ENCODE results near the gene GRIK2.

Gene GRIK2

GRCh38 chr6:101700655-101701054 is 307.1 kb downstream of the GRIK2 start:
- no peaks in the 10 kb centered on the region for H3K36me3 ChIP-seq (ENCODE audit: control insufficient read depth, insufficient read depth, low read length)
- H3K27ac ChIP-seq (ENCODE audit: low read length), result no peak overlapping the region
- WGBS (ENCODE audit: insufficient coverage, insufficient read length), result no CpG with 5 or more reads among the region's 3 CpGs
- H3K9me3 ChIP-seq (ENCODE audit: control insufficient read depth, insufficient read depth, low read length), result no peaks in the 10 kb centered on the region
- H3K4me3 ChIP-seq (ENCODE audit: low read length), result no peak overlapping the region
- no peaks in the 10 kb centered on the region for H3K4me1 ChIP-seq (ENCODE audit: control insufficient read depth, insufficient read depth, low read length)
- DNase-seq (ENCODE audit: low read depth, low spot score), result no peak
- no peaks in the 10 kb centered on the region for H3K27me3 ChIP-seq (ENCODE audit: control insufficient read depth, insufficient read depth, low read length)

- Histone ChIP-seq H3K27me3 (ENCODE audit: control insufficient read depth, insufficient read depth, low read length) (no peaks in the 10 kb centered on the region), H3K4me3 (ENCODE audit: low read length) (no peak overlapping the region), H3K9me3 (ENCODE audit: control insufficient read depth, insufficient read depth, low read length) (no peaks in the 10 kb centered on the region), H3K36me3 (ENCODE audit: control insufficient read depth, insufficient read depth, low read length) (no peaks in the 10 kb centered on the region), H3K4me1 (ENCODE audit: control insufficient read depth, insufficient read depth, low read length) (no peaks in the 10 kb centered on the region), H3K27ac (ENCODE audit: low read length) (no peak overlapping the region)
- no CpG with 5 or more reads among the region's 2 CpGs for WGBS (ENCODE audit: insufficient coverage, insufficient read length)
- no peak for DNase-seq (ENCODE audit: low read depth, low spot score)
These were observed 309.8 kb downstream of the GRIK2 start for GRCh38 chr6:101703311-101703710.

DNA sequence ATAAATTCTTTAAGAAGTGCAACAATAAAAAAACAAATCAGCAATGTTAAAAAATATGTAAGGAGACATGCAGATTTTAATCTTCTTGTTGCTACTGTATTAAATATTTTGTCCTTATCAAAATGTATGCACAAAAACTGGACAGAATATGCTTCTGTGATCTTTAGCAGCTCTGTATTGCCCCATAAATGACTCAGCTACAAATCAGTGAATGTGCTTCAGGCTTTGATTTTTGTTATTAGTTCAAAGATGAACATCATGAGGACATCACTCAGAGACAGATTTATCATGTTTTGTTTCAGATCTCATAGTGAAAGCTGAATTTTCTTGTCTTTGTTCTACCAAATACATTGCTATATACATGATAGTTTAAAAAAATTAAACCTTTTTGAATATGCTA is 312.4 kb downstream of the GRIK2 start:
- H3K27me3 ChIP-seq (ENCODE audit: control insufficient read depth, insufficient read depth, low read length), result no peaks in the 10 kb centered on the region
- H3K9me3 ChIP-seq (ENCODE audit: control insufficient read depth, insufficient read depth, low read length), result no peaks in the 10 kb centered on the region
- no peaks in the 10 kb centered on the region for H3K4me1 ChIP-seq (ENCODE audit: control insufficient read depth, insufficient read depth, low read length)
- no peak overlapping the region for H3K27ac ChIP-seq (ENCODE audit: low read length)
- no peaks in the 10 kb centered on the region for H3K36me3 ChIP-seq (ENCODE audit: control insufficient read depth, insufficient read depth, low read length)
- no peak for DNase-seq (ENCODE audit: low read depth, low spot score)
- no peak overlapping the region for H3K4me3 ChIP-seq (ENCODE audit: low read length)

DNA sequence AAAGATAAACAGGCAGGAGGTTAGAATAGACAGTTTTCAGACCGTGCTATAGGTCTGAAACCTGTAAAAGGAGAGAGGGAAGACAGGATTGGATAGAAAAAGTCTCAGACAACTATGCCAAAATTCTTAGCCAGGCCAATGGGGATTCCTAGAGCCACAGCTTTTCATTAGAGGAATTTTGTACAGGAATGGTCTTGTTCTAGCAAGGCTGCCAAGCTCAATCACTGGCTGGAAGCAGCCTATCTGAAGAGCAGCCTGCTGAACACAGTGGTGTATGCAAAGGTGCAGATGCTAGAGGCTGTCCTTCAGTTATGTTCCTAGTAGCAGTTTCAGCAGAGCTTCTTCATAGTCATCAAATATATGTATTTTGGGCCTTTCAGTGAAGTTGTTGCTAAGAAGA is 313.1 kb downstream of the GRIK2 start:
- H3K27ac ChIP-seq (ENCODE audit: low read length), result no peak overlapping the region
- no CpG with 5 or more reads among the region's 1 CpG for WGBS (ENCODE audit: insufficient coverage, insufficient read length)
- no peaks in the 10 kb centered on the region for H3K27me3 ChIP-seq (ENCODE audit: control insufficient read depth, insufficient read depth, low read length)
- no peaks in the 10 kb centered on the region for H3K9me3 ChIP-seq (ENCODE audit: control insufficient read depth, insufficient read depth, low read length)
- DNase-seq (ENCODE audit: low read depth, low spot score), result no peak
- H3K4me3 ChIP-seq (ENCODE audit: low read length), result no peak overlapping the region
- H3K4me1 ChIP-seq (ENCODE audit: control insufficient read depth, insufficient read depth, low read length), result no peaks in the 10 kb centered on the region
- H3K36me3 ChIP-seq (ENCODE audit: control insufficient read depth, insufficient read depth, low read length), result no peaks in the 10 kb centered on the region

DNA sequence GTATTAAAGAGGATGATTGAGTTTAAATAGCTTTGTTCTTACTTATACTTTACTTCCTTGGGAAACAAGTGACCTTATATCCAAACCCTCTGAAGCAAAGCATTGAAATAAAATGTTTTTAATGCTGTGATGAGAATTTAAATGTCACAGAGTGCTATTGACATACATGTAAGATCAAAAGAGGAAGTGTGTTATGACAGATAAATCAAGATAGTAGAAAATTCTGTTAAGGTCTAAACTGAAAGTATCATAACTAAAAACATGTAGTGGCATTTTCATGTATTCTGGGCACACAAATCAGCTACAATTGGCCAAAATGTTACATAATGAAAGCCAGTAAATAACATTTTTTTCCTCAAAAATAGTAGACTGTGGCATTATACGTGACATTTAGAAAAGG is 318.0 kb downstream of the GRIK2 start:
- Histone ChIP-seq H3K36me3 (ENCODE audit: control insufficient read depth, insufficient read depth, low read length) (no peaks in the 10 kb centered on the region), H3K4me3 (ENCODE audit: low read length) (no peak overlapping the region), H3K9me3 (ENCODE audit: control insufficient read depth, insufficient read depth, low read length) (no peaks in the 10 kb centered on the region), H3K27ac (ENCODE audit: low read length) (no peak overlapping the region), H3K27me3 (ENCODE audit: control insufficient read depth, insufficient read depth, low read length) (no peaks in the 10 kb centered on the region), H3K4me1 (ENCODE audit: control insufficient read depth, insufficient read depth, low read length) (no peaks in the 10 kb centered on the region; the same call in 1 of the 2 replicates)
- DNase-seq (ENCODE audit: low read depth, low spot score), result no peak
- no CpG with 5 or more reads among the region's 1 CpG for WGBS (ENCODE audit: insufficient coverage, insufficient read length)

DNA sequence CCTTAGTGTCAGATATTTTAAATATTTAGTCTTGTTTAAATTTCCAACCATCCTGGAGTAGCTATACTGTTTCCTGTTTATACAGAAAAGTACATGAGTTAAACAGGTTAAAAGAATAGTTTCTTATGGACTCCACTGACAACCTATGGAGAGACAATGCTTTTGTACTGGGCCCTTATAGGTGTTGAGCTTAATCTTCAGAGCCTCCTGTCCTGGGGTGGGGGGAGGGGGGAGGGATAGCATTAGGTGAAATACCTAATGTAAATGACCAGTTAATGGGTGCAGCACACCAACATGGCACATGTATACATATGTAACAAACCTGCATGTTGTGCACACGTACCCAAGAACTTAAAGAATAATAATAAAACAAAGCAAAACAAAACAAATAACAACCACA is 322.9 kb downstream of the GRIK2 start:
- Histone ChIP-seq H3K27ac (ENCODE audit: low read length) (no peak overlapping the region), H3K36me3 (ENCODE audit: control insufficient read depth, insufficient read depth, low read length) (no peaks in the 10 kb centered on the region), H3K4me1 (ENCODE audit: control insufficient read depth, insufficient read depth, low read length) (no peaks in the 10 kb centered on the region; the same call in 1 of the 2 replicates), H3K27me3 (ENCODE audit: control insufficient read depth, insufficient read depth, low read length) (no peaks in the 10 kb centered on the region), H3K9me3 (ENCODE audit: control insufficient read depth, insufficient read depth, low read length) (no peaks in the 10 kb centered on the region), H3K4me3 (ENCODE audit: low read length) (no peak overlapping the region)
- DNase-seq (ENCODE audit: low read depth, low spot score), result no peak
- no CpG with 5 or more reads among the region's 1 CpG for WGBS (ENCODE audit: insufficient coverage, insufficient read length)

- Histone ChIP-seq H3K9me3 (ENCODE audit: control insufficient read depth, insufficient read depth, low read length) (no peaks in the 10 kb centered on the region), H3K27ac (ENCODE audit: low read length) (no peak overlapping the region), H3K4me1 (ENCODE audit: control insufficient read depth, insufficient read depth, low read length) (no peaks in the 10 kb centered on the region; the same call in 1 of the 2 replicates), H3K36me3 (ENCODE audit: control insufficient read depth, insufficient read depth, low read length) (no peaks in the 10 kb centered on the region), H3K27me3 (ENCODE audit: control insufficient read depth, insufficient read depth, low read length) (no peaks in the 10 kb centered on the region), H3K4me3 (ENCODE audit: low read length) (no peak overlapping the region)
- DNase-seq (ENCODE audit: low read depth, low spot score), result peak; percentile 64
These were observed 323.3 kb downstream of the GRIK2 start for GRCh38 chr6:101716810-101717209.

DNA sequence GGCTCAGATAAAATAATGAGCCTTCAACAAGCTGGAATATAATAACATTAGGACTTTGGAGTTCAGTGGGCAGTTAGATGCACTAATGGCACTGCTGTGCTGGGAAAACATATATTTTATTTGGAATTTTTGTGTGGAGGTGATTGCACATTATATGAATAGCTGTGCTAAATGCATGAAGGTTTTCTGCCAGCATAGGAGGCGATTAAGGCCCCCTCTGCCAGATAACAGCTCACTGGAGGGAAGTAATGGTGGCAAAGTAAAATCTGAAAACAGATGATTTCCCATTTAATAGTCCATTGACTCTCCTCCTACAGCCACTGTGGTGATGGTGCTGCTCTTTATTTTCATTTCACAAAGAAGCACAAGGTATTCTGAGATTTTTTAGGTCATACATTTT is 326.0 kb downstream of the GRIK2 start:
- Histone ChIP-seq H3K36me3 (ENCODE audit: control insufficient read depth, insufficient read depth, low read length) (no peaks in the 10 kb centered on the region), H3K27ac (ENCODE audit: low read length) (no peak overlapping the region), H3K4me1 (ENCODE audit: control insufficient read depth, insufficient read depth, low read length) (no peaks in the 10 kb centered on the region; the same call in 1 of the 2 replicates), H3K27me3 (ENCODE audit: control insufficient read depth, insufficient read depth, low read length) (no peaks in the 10 kb centered on the region), H3K4me3 (ENCODE audit: low read length) (no peak overlapping the region), H3K9me3 (ENCODE audit: control insufficient read depth, insufficient read depth, low read length) (no peaks in the 10 kb centered on the region)
- DNase-seq (ENCODE audit: low read depth, low spot score), result no peak
- no CpG with 5 or more reads among the region's 1 CpG for WGBS (ENCODE audit: insufficient coverage, insufficient read length)

DNA sequence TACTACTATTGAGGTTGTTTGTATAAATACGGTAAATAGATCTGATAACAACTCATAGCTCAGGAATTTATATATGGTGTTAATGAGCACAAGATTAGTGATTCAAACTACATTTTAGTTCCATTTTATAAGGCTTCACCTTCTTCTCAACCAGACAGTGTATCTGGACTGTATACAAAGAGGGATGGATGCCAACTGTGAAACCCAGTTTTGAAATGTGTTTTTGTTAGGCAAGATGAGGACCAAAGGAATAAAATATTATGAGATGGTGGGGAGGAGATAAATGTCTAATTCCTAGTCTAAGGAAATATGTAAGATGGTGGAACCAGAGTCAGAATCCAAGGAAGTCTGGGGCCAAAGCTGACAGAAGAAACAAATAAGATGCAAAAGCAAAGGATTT is 329.0 kb downstream of the GRIK2 start:
- Histone ChIP-seq H3K9me3 (ENCODE audit: control insufficient read depth, insufficient read depth, low read length) (no peaks in the 10 kb centered on the region), H3K27me3 (ENCODE audit: control insufficient read depth, insufficient read depth, low read length) (no peaks in the 10 kb centered on the region), H3K4me3 (ENCODE audit: low read length) (no peak overlapping the region), H3K36me3 (ENCODE audit: control insufficient read depth, insufficient read depth, low read length) (no peaks in the 10 kb centered on the region), H3K4me1 (ENCODE audit: control insufficient read depth, insufficient read depth, low read length) (no peaks in the 10 kb centered on the region; the same call in 1 of the 2 replicates), H3K27ac (ENCODE audit: low read length) (no peak overlapping the region)
- no CpG with 5 or more reads among the region's 1 CpG for WGBS (ENCODE audit: insufficient coverage, insufficient read length)
- no peak for DNase-seq (ENCODE audit: low read depth, low spot score)

DNA sequence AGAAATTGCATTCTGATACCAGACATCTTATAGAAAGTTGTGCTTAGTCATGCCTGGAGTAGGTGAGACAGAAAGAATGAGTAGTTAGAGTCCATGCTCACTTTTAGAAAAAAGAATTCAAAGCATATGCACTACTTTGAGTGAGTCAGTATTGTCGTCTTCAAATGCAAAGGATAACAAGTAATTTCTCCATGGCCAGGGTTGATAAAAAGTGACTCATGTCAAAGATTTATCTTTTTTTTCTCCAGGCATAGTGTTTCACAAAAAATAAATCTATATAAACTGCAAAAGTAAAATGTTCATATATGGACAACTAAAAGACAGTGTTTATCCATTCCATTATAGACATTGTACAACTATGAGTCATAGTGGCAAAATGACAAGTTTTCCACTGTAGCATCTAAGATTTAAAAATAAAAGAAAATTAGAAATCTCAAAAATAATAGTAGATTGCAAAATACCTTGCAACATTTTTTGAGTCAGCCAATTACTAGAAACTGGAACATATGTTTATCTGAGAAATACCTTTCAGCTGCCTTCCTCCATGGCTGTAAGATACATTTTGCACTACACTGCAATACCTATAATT is 329.6 kb downstream of the GRIK2 start:
- Histone ChIP-seq H3K27ac (ENCODE audit: low read length) (no peak overlapping the region), H3K27me3 (ENCODE audit: control insufficient read depth, insufficient read depth, low read length) (no peaks in the 10 kb centered on the region), H3K4me1 (ENCODE audit: control insufficient read depth, insufficient read depth, low read length) (no peaks in the 10 kb centered on the region; the same call in 1 of the 2 replicates), H3K9me3 (ENCODE audit: control insufficient read depth, insufficient read depth, low read length) (no peaks in the 10 kb centered on the region), H3K4me3 (ENCODE audit: low read length) (no peak overlapping the region), H3K36me3 (ENCODE audit: control insufficient read depth, insufficient read depth, low read length) (no peaks in the 10 kb centered on the region)
- DNase-seq (ENCODE audit: low read depth, low spot score), result no peak
- WGBS (ENCODE audit: insufficient coverage, insufficient read length), result no CpG with 5 or more reads among the region's 1 CpG

DNA sequence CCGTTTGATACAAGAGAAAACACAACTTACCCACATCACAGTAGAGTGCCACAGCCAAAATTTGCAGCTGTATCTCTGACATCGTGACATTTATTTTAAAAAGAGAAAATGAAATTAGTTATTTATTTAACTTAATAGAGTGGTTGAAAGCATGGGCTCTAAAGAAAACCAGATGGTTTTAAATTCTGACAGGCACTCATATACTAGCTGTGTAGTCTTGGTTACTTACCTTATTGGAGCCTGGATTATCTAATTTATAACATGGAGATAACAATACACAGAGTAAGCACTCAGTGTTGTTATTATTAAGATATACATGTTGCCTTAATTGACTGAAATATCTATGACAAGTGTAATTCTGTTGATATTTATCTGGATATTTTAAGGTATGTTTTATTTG is 334.9 kb downstream of the GRIK2 start:
- WGBS (ENCODE audit: insufficient coverage, insufficient read length), result no CpG with 5 or more reads among the region's 2 CpGs

More for the DNA sequence above, 334.9 kb downstream of the GRIK2 start:
- DNase-seq (ENCODE audit: low read depth, low spot score), result no peak
- Histone ChIP-seq H3K36me3 (ENCODE audit: control insufficient read depth, insufficient read depth, low read length) (no peaks in the 10 kb centered on the region), H3K4me3 (ENCODE audit: low read length) (no peak overlapping the region), H3K4me1 (ENCODE audit: control insufficient read depth, insufficient read depth, low read length) (no peaks in the 10 kb centered on the region), H3K9me3 (ENCODE audit: control insufficient read depth, insufficient read depth, low read length) (no peaks in the 10 kb centered on the region), H3K27ac (ENCODE audit: low read length) (no peak overlapping the region), H3K27me3 (ENCODE audit: control insufficient read depth, insufficient read depth, low read length) (no peaks in the 10 kb centered on the region)
